Esophagus muscularis mucosa (tissue), 3 donors: ENCODE results near the gene PDE4D.

Experiments used
- POLR2A ChIP-seq: fragments of 450-650 bp; IDR thresholded peaks from one replicate; pipeline ENCODE4 v1.6.1; 2017; ENCODE audit warnings: antibody characterized with exemption, moderate library complexity, mild to moderate bottlenecking, low read depth
- TF ChIP-seq, protein P1 (sequence below), 3 experiments: fragments of 200-600 bp in 2 of 3; fragments of 450-650 bp in 1 of 3; sonication (generic) in 2 of 3; IDR thresholded peaks; one replicate each; pipeline ENCODE4 v1.5.1; 2017 to 2019; ENCODE audit warnings: antibody characterized with exemption in 3 of 3, mild to moderate bottlenecking in 2 of 3, moderate library complexity in 1 of 3

DNA sequence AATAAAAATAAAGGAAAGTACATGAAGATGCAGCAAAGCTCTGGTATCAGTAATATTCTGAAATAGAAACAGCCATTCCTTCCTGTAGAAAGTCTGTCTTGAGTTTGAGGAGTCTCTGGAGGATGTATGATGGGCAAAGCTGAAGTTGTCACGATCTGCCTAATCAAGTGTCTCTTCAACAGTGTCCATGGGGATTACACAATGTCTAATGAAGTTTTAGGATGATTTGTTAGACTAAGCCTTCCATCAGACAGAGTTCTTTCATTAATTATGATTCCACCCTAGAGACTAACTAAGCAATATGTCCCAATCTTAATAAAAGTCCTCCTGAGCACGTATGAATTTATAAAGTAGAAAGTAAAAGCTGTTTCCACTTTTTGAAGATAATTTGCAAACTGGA, 26.9 kb downstream of the PDE4D start:
- TF ChIP-seq, protein P1, sequence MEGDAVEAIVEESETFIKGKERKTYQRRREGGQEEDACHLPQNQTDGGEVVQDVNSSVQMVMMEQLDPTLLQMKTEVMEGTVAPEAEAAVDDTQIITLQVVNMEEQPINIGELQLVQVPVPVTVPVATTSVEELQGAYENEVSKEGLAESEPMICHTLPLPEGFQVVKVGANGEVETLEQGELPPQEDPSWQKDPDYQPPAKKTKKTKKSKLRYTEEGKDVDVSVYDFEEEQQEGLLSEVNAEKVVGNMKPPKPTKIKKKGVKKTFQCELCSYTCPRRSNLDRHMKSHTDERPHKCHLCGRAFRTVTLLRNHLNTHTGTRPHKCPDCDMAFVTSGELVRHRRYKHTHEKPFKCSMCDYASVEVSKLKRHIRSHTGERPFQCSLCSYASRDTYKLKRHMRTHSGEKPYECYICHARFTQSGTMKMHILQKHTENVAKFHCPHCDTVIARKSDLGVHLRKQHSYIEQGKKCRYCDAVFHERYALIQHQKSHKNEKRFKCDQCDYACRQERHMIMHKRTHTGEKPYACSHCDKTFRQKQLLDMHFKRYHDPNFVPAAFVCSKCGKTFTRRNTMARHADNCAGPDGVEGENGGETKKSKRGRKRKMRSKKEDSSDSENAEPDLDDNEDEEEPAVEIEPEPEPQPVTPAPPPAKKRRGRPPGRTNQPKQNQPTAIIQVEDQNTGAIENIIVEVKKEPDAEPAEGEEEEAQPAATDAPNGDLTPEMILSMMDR (IDR thresholded peaks at IDR 0.05): no peak
- TF ChIP-seq POLR2A: no peak
